Measurements from ENCODE around the gene TMEM222.
"Not testable (repeated sequence)": the region's sequence is repeated elsewhere in the genome, so short reads cannot be mapped to it uniquely, and the experiment has no call there.

The TMEM222 gene

GRCh38 chr1:27321813-27322568, at the start of gene TMEM222:
TMEM222 (plus strand) TSS chr1:27322163; CDS start chr1:27322198, 35 bp downstream.
- DNase-seq = peak; percentile 94

GRCh38 chr1:27274204-27274603, 47.8 kb upstream of the TMEM222 start:
- DNase-seq = no peak

- DNase-seq = no peak
These were observed 46.3 kb upstream of the TMEM222 start for GRCh38 chr1:27275696-27276095.

- peak; percentile 80 for DNase-seq
These were observed 37.3 kb upstream of the TMEM222 start for GRCh38 chr1:27284425-27285273.

- DNase-seq = no peak
These were observed 36.7 kb upstream of the TMEM222 start for GRCh38 chr1:27285274-27285660.

GRCh38 chr1:27285821-27286220, 36.1 kb upstream of the TMEM222 start:
- not testable (repeated sequence) for DNase-seq

GRCh38 chr1:27289125-27289524, 32.8 kb upstream of the TMEM222 start:
- not testable (repeated sequence) for DNase-seq

- DNase-seq = no peak
These were observed 31.4 kb upstream of the TMEM222 start for GRCh38 chr1:27290581-27290980.

- no peak for DNase-seq
These were observed 29.9 kb upstream of the TMEM222 start for GRCh38 chr1:27292106-27292505.

- DNase-seq = no peak
These were observed 28.0 kb upstream of the TMEM222 start for GRCh38 chr1:27293915-27294314.

- DNase-seq = peak; percentile 63
These were observed 25.1 kb upstream of the TMEM222 start for GRCh38 chr1:27296773-27297291.

GRCh38 chr1:27297903-27298302, 24.1 kb upstream of the TMEM222 start:
- no peak for DNase-seq

GRCh38 chr1:27298632-27299384, 23.2 kb upstream of the TMEM222 start:
- DNase-seq = no peak

GRCh38 chr1:27299385-27300271, 22.3 kb upstream of the TMEM222 start:
- no peak for DNase-seq

GRCh38 chr1:27300341-27301051, 21.5 kb upstream of the TMEM222 start:
- peak; percentile 49 for DNase-seq

- DNase-seq = no peak
These were observed 20.9 kb upstream of the TMEM222 start for GRCh38 chr1:27301052-27301422.

- no peak for DNase-seq
These were observed 20.3 kb upstream of the TMEM222 start for GRCh38 chr1:27301582-27302199.

- no peak for DNase-seq
These were observed 19.4 kb upstream of the TMEM222 start for GRCh38 chr1:27302612-27303011.

- no peak for DNase-seq
These were observed 18.5 kb upstream of the TMEM222 start for GRCh38 chr1:27303509-27303908.

GRCh38 chr1:27306071-27306470, 15.9 kb upstream of the TMEM222 start:
- no peak for DNase-seq
